HG03378 (cell line): ENCODE data around the gene RPL29.

ENCODE experiments used
- ATAC-seq: cut with Tn5 transposase; IDR thresholded peaks from one replicate; pipeline ENCODE4 v1.9.1; 2021; ENCODE audit warnings: mild to moderate bottlenecking, moderate library complexity; ENCODE audit not compliant: unreplicated experiment

The RPL29 gene

GRCh38 chr3:51983578-51984268 lies 12.0 kb downstream of the RPL29 start:
- ATAC-seq: no peak

- ATAC-seq: peak; percentile 44
These were observed 12.7 kb downstream of the RPL29 start, which contains the start of gene ACY1 for GRCh38 chr3:51982838-51983577. Gene ACY1 (plus strand): TSS chr3:51983535. CDS start chr3:51984065, 530 bp downstream.

GRCh38 chr3:51982352-51982837 lies 13.3 kb downstream of the RPL29 start:
- ATAC-seq: peak; percentile 52

GRCh38 chr3:51980253-51980652 lies 15.4 kb downstream of the RPL29 start:
- no peak for ATAC-seq

GRCh38 chr3:51978143-51978502 lies 17.6 kb downstream of the RPL29 start:
- ATAC-seq: no peak

- ATAC-seq: no peak
These were observed 18.1 kb downstream of the RPL29 start for GRCh38 chr3:51977446-51978142.

- ATAC-seq: no peak
These were observed 19.7 kb downstream of the RPL29 start for GRCh38 chr3:51975852-51976549.

GRCh38 chr3:51974963-51975851 lies 20.5 kb downstream of the RPL29 start, which contains the start of gene ABHD14A:
Gene ABHD14A (plus strand): TSS chr3:51975064. CDS start chr3:51975136, 72 bp downstream.
- no peak for ATAC-seq

GRCh38 chr3:51974277-51974962 lies 21.3 kb downstream of the RPL29 start:
- no peak for ATAC-seq

GRCh38 chr3:51971350-51971749 lies 24.3 kb downstream of the RPL29 start:
- ATAC-seq: no peak

- ATAC-seq: no peak
These were observed 24.9 kb downstream of the RPL29 start for GRCh38 chr3:51970606-51971300.

- ATAC-seq: no peak
These were observed 25.9 kb downstream of the RPL29 start for GRCh38 chr3:51969841-51970240.

GRCh38 chr3:51968883-51969678 lies 26.6 kb downstream of the RPL29 start:
- ATAC-seq: no peak

GRCh38 chr3:51968170-51968775 lies 27.4 kb downstream of the RPL29 start:
- no peak for ATAC-seq

- no peak for ATAC-seq
These were observed 28.1 kb downstream of the RPL29 start, which contains the start of gene PCBP4 for GRCh38 chr3:51967384-51968169. Gene PCBP4 (minus strand): TSS chr3:51967454. CDS start chr3:51961240, 6,214 bp downstream.

GRCh38 chr3:51966922-51967383 lies 28.7 kb downstream of the RPL29 start:
- ATAC-seq: no peak
